ENCODE measurements around the gene CGNL1. TPM values are rescaled to one million over a fixed set of nuclear protein-coding genes. Genes with fewer than 3 reads are reported as not detected.

Gene CGNL1
- total RNA-seq, 2 donors from 2014 or later, result 82.6 to 98.0 TPM

DNA sequence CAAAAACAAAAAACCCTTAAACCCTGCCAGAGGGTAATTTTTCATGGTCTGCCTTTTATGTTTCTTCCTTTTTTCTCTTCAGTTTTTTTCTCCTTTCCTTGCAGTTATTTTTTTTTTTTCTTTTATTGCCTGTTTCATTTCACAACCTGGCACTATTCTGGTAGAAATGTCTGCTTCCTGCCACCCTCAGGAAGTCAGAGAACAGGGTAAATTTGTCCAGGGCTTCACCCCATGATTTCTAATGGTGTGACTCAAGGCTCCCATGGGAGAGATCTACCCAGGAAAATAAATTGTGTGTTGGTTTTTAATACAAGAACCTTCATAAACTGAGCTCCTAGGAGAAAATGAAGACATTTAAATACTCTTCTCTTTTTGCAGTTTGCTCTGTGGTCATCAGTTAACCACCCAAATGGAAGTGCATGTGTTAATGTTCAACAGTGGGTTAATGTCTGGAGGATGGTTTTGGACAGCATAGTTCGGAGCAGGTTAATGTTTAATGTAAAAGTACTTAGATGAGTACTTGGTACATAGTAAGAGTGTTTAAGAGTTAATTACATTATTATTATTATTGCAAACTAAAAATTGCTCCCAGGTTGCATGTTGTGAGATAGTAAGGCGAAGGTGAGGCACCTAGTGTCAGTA lies 45.9 kb downstream of the CGNL1 start:
- Histone ChIP-seq H3K9me3 (ENCODE audit: control insufficient read depth, low read length) (peaks cover 31% of the 10 kb centered on the region), H3K27me3 (ENCODE audit: control insufficient read depth, insufficient read depth, low read length, poor library complexity, severe bottlenecking) (no peaks in the 10 kb centered on the region), H3K9ac (ENCODE audit: extremely low read depth, low read length, poor library complexity, severe bottlenecking) (no peak overlapping the region), H3K4me1 (ENCODE audit: control insufficient read depth, insufficient read depth, low read length) (peaks cover 9% of the 10 kb centered on the region), H3K4me3 (ENCODE audit: low read length) (no peak overlapping the region), H3K36me3 (ENCODE audit: control insufficient read depth, insufficient read depth, low read length) (peaks cover 29% of the 10 kb centered on the region), H3K27ac (ENCODE audit: low read depth, low read length) (peak overlapping the region; percentile 2)
- Mint-ChIP-seq H3K9me3 (peaks cover 5% of the 10 kb centered on the region), H3K27me3 (ENCODE audit: insufficient read depth) (no peaks in the 10 kb centered on the region), H3K27ac (no peak overlapping the region), H3K4me3 (no peak overlapping the region), H3K4me1 (peaks cover 42% of the 10 kb centered on the region), H3K36me3 (ENCODE audit: low read depth) (peaks cover 56% of the 10 kb centered on the region)
- 90 to 95% methylated on average over 1 to 2 of the region's 2 CpGs for WGBS, 2 experiments (ENCODE audit: insufficient coverage in 1 of 2, insufficient read length in 1 of 2)
- peak; percentile 13 for DNase-seq
- TF ChIP-seq, protein P1, sequence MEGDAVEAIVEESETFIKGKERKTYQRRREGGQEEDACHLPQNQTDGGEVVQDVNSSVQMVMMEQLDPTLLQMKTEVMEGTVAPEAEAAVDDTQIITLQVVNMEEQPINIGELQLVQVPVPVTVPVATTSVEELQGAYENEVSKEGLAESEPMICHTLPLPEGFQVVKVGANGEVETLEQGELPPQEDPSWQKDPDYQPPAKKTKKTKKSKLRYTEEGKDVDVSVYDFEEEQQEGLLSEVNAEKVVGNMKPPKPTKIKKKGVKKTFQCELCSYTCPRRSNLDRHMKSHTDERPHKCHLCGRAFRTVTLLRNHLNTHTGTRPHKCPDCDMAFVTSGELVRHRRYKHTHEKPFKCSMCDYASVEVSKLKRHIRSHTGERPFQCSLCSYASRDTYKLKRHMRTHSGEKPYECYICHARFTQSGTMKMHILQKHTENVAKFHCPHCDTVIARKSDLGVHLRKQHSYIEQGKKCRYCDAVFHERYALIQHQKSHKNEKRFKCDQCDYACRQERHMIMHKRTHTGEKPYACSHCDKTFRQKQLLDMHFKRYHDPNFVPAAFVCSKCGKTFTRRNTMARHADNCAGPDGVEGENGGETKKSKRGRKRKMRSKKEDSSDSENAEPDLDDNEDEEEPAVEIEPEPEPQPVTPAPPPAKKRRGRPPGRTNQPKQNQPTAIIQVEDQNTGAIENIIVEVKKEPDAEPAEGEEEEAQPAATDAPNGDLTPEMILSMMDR (conservative IDR thresholded peaks at IDR 0.05), result no peak

- Histone ChIP-seq H3K4me1 (ENCODE audit: control insufficient read depth, insufficient read depth, low read length) (peaks cover 18% of the 10 kb centered on the region), H3K9me3 (ENCODE audit: control insufficient read depth, low read length) (peaks cover 31% of the 10 kb centered on the region), H3K27me3 (ENCODE audit: control insufficient read depth, insufficient read depth, low read length, poor library complexity, severe bottlenecking) (no peaks in the 10 kb centered on the region), H3K27ac (ENCODE audit: low read depth, low read length) (no peak overlapping the region), H3K4me3 (ENCODE audit: low read length) (no peak overlapping the region), H3K9ac (ENCODE audit: extremely low read depth, low read length, poor library complexity, severe bottlenecking) (no peak overlapping the region), H3K36me3 (ENCODE audit: control insufficient read depth, insufficient read depth, low read length) (peaks cover 29% of the 10 kb centered on the region)
- Mint-ChIP-seq H3K27ac (peak overlapping the region; percentile 14), H3K27me3 (ENCODE audit: insufficient read depth) (no peaks in the 10 kb centered on the region), H3K36me3 (ENCODE audit: low read depth) (peaks cover 50% of the 10 kb centered on the region), H3K4me1 (peaks cover 45% of the 10 kb centered on the region), H3K4me3 (no peak overlapping the region), H3K9me3 (peaks cover 5% of the 10 kb centered on the region)
- 93 to 98% methylated on average over 9 to 15 of the region's 15 CpGs for WGBS, 2 experiments (ENCODE audit: insufficient coverage in 1 of 2, insufficient read length in 1 of 2)
- TF ChIP-seq, protein P1 (conservative IDR thresholded peaks at IDR 0.05), result no peak
- DNase-seq, result no peak
These were observed 47.4 kb downstream of the CGNL1 start for GRCh38 chr15:57423599-57424140.

DNA sequence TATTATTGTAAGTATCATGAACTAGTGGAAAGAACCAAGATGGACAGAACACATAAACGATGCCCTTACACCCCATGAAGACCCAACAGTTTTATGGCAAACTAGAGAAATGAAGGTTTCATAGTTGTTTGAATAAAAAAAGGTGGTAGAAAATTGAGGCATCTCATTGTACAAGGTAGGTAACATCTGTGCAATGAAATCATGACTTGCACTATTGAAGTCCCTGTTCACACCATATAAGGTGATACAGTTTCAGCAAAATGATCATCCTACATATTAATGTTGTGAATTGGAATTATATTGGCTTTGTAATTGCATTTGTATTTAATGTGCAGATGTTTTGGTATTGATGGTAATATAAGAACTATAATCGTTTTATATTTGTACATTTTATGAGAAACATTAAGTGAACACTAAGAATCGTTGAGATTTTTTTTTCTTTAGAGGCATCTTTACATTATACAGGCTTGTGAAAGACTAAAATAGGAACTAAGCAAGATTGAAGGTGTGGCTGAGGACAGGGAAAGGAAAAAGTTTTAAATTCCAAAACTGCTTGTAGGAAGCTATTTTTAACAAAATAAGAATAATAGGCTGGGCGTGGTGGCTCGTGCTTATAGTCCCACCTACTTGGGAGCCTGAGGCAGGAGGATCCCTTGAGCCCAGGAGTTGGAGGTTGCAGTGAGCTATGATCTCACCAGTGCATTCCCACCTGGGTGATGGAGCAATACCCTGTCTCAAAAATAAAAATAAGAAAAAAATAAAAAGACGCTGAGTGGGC lies 48.5 kb downstream of the CGNL1 start:
- Histone ChIP-seq H3K36me3 (ENCODE audit: control insufficient read depth, insufficient read depth, low read length) (peaks cover 29% of the 10 kb centered on the region), H3K4me1 (ENCODE audit: control insufficient read depth, insufficient read depth, low read length) (peaks cover 18% of the 10 kb centered on the region), H3K4me3 (ENCODE audit: low read length) (no peak overlapping the region), H3K9me3 (ENCODE audit: control insufficient read depth, low read length) (peaks cover 30% of the 10 kb centered on the region), H3K27me3 (ENCODE audit: control insufficient read depth, insufficient read depth, low read length, poor library complexity, severe bottlenecking) (no peaks in the 10 kb centered on the region), H3K9ac (ENCODE audit: extremely low read depth, low read length, poor library complexity, severe bottlenecking) (no peak overlapping the region), H3K27ac (ENCODE audit: low read depth, low read length) (no peak overlapping the region)
- TF ChIP-seq, protein P1 (conservative IDR thresholded peaks at IDR 0.05), result no peak
- Mint-ChIP-seq H3K27ac (no peak overlapping the region), H3K36me3 (ENCODE audit: low read depth) (peaks cover 47% of the 10 kb centered on the region), H3K27me3 (ENCODE audit: insufficient read depth) (no peaks in the 10 kb centered on the region), H3K4me3 (no peak overlapping the region), H3K9me3 (peaks cover 5% of the 10 kb centered on the region), H3K4me1 (peaks cover 42% of the 10 kb centered on the region)
- no peak for DNase-seq
- 94 to 100% methylated on average over 3 to 5 of the region's 6 CpGs for WGBS, 2 experiments (ENCODE audit: insufficient coverage in 1 of 2, insufficient read length in 1 of 2)

All from endodermal cell (in vitro differentiated cells).